ENCODE data around the gene PRKN.

Gene PRKN

DNA sequence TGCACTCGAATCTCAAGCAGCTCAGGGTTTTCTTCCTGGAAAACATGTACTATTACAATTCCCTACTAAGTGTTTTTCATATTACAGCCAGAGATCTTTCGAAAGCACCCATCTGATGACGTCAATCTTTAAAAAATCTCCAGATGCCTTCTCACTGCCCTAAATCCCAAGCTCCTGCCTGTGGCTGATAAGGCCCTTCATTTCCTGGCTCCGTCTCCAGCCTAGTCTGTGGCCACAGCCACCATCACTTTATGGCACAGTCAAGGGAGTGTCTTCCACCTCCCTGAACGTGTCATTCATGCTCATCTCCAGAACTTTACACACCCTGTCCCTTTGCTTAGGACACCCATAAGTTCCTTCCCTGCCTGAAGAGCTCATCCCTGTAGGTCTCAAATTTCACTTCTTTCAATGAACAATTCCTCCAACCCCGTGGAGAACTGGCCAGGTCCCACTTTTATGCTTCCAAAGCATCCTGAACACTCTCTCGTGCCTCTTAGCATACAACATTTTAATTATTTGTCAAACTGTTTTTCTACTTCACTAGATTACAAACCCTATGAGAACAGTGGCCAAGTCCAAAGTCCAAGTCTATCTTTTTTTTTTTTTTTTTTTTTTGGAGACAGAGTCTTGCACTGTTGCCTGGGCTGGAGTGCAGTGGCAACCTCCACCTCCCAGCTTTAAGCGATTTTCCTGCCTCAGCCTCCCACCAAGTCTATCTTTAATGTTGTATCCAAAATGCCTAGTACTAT, 1347.6 kb downstream of the PRKN start:
- DNase-seq, result no peak

DNA sequence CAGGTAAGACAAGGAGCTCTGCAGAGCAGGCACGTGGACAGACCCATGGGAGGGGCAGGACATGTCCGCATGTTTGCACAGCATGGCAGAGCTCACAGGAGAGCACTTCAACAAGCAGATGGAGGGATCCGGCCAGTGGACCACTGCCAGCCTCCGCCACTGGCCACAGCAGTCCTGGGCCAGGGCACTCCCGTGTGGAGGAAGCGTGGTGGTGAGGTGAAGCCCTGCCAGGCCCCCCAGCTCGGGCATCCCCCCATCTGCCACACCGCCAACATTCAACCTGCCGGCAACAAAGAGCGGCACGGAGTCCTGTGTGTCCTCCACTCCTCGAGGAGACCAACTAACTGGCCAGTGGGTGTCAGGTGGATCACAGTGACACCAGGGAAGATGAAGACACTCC, 1349.5 kb downstream of the PRKN start:
- DNase-seq, result no peak

DNA sequence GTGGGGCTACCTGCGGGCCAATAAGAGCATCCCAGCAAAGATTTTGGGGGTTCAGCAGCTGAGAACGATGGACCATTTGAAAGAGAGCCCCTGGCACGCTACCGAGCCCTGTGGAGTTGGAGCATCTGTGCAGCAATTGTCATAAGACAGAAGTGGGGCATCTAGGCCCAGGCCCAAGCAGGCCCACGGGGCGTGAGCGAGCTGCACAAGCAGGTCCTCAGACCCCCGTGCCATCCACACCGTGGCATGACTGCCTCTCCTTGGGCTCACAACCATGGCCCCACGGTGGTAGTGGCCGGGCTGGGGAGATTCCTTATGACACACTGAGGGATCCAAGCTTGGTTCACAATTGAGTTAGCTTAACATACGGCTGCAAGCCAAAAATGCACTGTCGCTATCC, 1350.5 kb downstream of the PRKN start:
- DNase-seq, result no peak

DNA sequence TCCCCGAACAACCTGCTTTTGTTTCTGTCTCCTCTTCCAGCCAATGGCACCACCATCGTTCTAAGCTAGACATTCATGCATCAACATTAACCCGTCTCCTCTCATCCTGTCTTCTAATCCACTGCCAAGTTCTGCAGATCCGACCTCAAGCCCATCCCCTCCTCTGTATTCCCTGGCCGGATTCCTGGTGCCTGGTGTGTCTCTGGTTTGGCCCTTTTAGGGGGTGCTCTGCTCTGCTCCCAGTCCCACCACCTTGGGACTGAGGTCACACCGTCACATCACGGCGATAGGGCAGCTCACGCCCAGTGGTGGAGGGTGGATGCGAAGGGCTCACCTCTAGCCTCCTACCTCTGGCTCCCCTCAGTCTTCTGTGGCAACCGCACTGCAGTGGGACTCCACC, 1351.2 kb downstream of the PRKN start:
- DNase-seq, result no peak

DNA sequence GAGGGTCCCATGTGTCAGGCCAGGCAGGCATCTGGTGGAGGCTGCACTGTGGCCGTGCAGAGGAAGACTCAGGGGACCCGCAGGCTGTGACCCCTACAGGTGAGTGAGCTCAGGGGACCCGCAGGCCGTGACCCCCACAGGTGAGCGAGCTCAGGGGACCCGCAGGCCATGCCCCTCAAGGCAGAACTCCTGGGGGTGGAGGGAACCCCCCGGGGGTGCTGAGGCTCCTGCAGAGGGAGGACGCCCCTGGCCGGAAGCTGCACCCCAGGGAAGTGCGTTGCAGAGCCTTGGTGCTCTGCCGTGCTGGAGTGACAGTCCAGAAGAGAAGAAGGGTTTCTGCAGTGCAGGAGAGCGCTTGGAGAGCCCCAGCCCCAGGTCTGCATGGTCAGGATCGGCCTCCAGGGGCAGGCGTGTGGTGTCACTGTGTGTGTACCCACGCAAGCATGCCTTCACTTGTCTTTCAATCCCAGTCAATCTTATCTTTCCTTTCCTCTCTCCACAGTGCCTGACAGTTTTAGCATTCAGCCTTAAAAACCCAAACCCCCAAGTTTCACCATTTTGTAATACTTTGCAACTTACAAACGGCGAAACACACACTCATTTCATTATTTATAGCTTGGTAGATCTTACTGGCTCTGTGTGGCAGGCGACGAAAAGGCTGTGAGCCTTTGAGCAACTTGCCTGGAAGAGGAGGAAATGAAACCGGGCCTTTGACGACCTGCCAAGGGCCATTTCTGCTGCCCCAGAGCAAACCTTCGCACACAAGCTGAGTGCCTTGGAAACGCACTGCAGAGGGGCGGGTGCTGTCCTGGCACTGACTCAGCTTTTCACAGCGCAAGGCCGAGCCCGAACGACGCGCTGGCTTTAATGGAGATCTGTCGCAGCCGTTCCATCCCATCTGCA, 1352.3 kb downstream of the PRKN start:
- no peak for DNase-seq

DNA sequence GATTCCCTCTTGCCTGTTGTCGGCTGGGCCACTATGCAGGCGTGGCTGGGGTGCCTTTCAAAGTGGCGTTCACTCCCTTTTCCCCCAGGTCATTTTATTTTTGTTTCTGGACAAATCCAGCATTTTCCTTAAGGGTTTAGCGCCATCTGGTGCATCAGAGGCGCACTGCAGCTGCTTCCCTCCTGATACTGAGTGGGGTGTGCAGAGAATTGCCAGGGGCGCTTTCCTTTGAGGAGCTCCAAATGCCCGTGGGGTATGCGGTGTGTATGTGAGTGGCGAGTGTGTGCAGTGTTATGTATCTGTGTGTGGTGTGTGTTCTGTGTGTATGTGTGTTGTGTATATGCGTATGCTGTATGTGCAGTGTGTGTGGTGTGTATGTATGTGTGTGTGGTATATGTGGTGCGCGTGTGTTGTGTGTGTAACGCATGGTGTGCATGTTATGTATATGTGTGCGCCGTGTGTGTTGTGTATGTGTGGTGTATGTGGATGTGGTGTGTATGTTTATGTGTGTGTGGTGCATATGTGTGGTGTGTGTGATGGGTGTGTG, 1353.6 kb downstream of the PRKN start:
- peak; percentile 53 for DNase-seq

DNA sequence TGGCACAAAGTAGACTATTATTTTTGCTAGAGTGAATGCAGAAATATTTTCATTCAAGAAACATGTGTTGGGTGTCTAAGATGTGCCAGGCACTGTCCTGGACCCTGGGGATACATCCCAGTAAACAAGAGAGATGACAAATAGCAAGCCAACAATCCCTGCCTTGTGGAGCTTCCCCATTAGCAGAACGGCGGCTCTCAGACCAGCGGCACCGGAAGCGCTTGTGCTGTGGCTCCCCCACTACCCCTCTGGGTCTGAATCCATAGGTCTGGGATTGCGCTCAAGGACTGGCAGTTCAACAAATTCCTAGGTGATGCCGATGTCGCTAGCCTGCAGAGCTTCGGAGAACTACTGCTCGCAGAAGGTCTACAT, 1355.2 kb downstream of the PRKN start:
- DNase-seq, result no peak

DNA sequence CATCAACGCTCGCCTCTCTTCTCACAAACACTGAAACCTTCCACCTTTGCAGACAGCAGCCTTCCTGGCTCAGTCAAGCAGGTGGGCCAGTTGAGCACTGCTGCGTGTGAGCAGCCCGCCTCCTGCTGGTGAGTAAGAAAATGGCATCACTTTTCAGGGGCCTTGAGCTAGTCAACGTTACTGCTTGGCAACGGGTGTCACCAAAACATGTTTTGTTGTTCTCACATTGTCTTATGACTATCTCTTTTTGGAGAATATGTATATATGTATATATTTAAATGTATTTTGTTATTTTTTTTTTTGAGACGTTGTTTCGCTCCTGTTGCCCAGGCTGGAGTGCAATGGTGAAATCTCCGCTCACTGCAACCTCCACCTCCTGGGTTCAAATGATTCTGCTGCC, 1356.7 kb downstream of the PRKN start:
- DNase-seq, result peak; percentile 75

DNA sequence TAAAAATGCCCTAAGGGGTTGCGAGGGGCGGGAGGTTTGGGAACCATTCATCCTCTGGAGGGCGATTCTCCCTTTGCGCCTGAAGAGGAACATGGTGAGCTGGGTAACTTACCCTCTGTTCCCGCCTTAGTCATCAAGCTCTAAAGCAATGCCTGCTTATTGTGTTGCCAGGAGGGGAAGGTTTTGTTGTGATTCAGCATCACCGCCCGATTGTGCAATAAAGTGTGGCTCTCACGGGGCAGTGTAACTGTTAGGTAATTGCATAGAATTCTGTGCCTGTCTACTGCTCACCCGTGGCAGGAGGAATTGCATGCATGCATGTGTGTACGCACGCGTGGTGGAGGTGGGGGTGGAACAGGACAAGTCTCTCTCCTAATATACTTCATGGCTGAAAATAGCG, 1358.2 kb downstream of the PRKN start:
- DNase-seq, result peak; percentile 12

DNA sequence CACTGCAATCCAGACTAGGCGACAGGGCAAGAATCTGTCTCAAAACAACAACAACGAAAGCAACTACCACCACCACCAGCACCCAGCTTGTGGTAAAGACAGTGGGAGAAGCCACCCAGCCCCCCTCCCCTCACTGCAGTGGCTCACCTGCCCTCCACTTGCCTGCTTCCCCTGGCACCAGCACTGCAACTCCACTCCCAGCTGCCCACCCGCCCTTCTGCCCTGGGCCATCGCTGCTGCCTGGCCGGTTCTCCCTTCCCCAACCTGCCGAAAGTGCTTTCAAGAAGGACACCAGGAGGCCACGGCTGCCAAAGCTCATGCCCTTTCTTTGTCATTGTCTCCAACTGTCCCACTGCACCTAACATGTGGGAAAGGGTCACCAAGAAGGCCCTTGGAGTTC, 1359.1 kb downstream of the PRKN start:
- DNase-seq, result no peak

DNA sequence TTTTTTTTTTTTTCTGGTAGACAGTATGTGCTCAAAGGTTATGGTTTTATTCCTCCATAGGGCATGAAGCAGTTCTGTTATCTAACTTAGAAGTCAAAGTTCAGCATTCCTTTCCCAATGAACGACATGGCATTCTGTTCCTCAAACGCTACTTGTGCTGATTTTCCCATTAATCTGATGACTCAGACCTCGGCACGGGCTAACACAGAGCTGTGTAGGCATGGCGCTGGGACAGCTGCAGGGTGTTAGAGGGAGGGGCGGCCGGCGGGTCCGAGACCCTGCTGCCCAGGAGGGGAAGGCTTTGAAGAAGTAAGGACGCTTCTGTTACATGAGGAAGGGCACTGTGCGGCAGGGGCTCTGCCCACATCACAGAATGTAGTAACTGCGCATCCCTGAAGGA, 1360.1 kb downstream of the PRKN start:
- no peak for DNase-seq

DNA sequence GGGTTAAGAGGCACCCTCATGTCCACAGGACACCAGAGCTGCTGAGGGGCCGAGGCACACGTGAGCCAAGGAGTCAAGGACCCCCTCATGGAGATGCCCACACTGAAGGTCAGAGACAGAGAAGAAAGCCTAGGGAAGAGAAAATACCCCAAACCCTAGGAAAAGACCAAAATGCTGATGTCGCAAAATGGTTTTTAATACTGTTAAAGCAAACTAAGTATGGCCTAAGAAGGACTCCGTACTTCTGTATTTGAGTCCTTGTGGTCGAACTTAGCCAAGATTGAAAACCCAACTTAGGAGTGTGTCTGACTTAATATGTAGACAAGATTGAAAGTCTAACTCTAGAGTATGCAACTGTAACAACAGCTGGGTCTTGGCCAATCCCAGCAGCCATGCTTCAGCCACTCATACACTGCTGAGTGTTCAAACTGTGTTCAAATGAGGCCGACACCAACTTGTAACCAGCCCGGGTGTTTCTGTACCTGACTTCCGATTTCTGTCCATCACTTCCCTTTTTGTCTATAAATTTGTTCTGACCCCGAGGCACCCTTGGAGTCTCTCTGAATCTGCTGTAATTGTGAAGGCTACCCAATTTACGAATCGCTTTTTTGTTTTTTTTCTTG, 1361.2 kb downstream of the PRKN start:
- DNase-seq, result no peak

DNA sequence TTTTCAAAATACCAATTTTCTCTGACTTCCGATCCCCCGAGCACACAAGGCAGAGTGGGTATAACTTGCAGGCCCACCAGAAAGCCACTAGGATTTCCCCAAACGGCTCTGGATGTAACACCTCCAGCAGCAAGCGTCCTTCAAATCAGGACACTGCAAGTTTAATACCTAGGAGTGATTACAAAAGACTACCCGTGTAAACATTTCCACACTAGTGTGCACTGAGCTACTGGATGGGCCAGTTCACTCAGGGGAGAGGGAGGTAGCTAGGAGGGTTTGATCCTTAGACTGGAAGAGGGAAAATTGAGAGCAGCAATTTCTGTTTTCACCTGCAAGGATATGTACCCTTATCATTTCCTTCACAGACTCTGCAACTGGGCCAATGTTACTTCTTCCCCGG, 1361.9 kb downstream of the PRKN start:
- no peak for DNase-seq

DNA sequence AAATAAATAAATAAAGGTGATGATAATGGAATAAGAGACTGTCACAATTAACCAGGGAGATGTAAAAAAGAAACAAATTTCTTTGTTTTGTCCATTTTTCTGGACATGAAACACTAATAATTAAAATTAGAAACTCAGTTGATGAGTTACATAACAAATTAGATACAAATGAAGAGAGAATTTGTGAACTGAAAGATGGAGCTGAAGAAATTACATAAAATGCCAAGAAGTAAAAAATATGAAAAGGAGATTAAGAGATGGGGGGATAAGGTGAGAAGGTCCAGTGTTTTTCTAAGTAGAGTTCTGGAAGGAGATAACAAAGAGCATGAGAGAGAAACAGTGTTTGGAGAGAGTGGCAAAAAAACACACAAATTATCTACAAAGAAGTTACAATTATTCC, 1364.3 kb downstream of the PRKN start:
- DNase-seq, result no peak

DNA sequence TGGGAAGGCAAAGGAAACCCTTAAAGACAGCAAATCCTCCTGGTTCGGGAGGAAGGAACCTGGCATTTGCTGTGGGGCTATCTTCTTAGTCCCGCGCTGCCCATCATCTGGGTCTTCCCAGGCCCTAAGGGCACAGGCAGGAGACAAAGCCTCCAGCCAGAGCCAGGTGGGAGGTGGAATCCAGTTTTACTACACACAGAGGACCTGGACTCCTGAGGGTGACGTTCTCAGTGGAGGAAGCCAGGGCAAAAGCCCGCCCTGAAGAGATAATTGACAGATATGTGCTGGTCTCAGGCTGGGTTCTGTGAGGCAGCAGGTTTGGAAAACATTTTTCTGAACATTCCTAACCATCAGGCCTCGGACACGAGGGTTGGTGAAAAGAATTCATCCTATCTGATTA, 1365.3 kb downstream of the PRKN start:
- no peak for DNase-seq

DNA sequence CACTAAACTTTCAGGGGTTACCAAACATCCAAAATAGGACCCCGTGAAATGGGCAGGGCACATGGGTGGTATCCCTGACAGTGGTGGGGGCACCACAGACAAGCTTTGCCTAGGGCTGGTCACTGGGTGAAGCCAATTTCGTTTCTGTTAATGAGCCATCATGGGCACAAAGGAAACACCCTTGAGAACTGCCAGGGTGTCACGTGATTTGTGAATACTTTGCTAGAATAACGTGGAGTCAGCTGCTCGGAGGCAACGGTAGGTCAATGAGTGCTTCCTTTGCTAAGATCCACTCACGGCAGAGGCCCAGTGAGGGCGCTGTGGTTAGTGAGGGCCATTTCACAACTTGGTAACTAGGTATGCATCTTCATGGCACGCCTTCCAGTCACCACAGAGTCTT, 1366.0 kb downstream of the PRKN start:
- DNase-seq, result no peak

DNA sequence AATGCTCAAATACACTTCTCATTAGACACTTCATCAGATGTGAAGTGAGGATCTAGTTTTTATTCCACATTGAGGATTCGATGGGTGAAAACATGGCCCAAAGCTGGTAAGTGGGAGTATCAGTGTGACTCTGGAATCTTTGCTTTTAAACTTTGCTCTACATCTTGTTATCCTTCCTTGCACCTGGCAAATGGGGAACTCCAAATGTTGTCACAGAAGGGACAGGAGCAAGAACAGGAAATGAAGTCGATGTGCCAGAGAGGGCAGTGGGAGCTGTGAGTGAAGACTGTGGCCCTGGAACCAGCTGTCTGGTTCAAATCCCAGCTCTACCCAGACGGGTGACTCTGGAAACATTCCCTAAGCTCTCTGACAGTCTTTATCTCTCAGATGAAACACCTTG, 1367.0 kb downstream of the PRKN start:
- no peak for DNase-seq

DNA sequence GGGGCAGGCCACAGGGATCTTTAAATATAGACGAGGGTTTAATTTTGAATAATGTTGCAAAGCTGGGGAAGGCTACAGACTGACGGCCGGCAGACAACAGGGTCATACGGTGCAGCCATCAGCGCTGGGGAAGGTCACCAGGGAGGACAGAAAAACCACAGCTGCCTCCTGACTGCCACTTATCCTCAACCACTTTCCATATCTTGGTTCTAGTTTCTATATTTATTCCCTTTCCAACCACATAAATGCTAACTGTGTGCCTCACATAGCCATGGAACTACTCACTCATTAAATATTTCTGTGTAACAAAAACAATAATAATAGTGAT, 1368.0 kb downstream of the PRKN start:
- DNase-seq, result no peak

DNA sequence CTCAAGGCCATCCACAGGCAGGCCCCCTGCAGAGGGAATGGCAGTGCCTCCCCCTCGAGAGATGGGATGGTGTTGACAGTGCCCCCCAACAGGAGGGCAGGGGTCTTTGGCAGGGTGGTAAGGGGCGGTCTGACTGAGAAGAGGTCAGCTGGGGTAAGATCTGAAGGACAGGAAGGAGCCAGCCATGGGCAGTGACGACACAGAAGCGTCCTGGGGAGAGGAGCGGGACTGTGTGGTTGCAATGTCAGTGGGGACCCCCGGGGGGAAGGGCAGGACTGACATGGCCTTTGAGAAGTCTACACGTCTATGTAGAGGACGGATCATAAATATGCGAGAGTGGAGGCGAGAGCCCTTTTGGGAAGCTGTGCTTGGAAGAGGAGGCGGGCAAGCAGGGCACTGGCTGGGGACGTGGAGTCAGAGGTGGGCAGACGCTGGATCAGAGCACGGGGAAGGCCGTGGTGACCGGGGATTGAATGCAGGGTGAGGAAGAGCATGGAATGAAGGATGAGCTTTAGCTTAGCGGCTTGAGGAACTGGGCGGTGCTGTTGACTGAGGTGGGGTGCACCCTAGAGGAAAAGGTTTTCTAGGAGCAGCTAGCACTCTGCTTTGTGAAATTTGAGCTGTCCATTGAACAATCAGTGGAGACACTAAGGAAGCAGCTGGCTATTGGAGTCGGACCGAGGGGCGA, 1371.3 kb downstream of the PRKN start:
- DNase-seq, result no peak

DNA sequence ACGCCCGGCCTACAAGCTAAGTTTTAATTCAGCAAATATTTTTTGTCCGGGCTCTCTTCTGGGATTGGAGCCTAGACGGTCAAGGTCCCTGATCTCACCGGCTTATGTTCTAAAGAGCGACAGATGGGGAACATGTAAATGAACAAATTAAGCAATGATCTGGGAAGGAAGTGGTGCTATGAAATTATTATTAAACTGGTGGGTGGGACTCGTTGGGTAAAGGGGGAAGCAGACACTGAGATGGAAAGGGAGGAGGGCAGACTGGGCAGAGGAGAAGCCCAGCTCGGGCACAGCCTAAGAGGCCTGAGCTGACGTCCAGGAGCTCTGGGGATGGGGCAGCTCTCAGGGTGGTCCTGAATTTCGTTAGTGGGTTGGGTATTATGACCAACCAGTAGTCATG, 1371.9 kb downstream of the PRKN start:
- no peak for DNase-seq

DNA sequence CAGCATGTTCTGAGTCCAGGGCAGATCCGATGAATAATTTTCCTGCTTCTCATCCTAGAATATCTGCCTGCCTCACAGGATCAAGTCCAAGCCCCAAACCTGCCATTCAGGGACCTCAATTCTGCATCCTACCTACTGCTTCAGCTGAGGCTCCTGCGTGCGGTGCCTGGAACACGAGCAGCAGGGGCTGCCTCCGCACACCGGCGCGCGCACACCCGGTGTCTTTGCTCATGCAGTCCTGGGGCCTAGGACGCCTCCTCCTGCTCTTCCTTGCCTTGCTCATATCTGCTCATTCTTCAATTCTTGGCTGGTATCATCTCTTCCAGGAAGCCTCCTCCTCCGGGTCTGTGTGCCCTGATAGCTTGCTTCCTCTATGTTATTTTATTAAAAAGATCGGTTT, 1372.6 kb downstream of the PRKN start:
- no peak for DNase-seq

DNA sequence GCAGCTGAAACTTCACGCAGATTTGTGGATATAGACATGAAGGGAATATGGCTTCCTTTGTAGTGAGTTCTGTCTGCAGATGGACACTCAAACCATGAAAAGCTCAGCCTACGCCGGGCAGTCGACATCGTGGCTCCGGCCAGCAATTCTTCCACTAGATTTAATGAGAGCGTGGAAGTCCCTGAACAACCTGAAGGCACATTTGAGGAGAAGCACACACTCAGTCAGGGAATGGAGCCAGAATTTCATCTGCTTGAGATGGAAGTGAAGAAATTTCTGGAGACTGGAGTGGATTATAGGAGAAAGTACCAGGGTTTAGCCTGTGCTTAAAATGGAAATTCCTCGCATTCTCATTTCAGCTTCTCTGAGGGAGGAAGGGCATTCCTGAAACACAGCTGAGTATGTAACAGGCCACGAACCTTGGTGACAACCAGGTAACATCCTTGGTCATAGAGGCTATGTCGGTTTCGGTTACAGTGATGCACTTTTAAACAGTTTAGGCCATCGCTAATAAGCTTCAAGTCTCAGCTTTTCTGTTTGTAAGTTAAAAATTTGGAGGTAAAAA, 1373.2 kb downstream of the PRKN start:
- DNase-seq, result no peak

DNA sequence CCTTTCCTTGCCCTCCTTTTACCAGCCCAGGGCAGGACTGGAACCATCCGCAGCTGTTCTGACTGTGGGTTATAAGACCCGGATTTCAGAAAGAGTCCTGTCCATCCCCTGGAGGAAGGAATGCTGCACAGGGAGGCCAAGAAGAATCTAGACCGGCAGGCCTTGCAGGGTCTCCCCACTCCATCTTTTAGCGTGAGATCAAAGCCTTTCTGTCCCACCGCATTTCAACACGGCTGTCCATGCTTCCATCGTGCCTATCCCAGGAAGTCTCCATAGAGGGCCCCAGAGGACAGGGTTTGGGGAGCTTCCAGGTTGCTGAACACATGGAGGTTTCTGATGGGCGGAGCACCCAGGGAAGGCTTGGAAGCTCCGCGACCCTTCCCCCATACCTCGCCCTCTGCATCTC, 1374.4 kb downstream of the PRKN start:
- no peak for DNase-seq

Measured in CD4-positive, alpha-beta T cell treated with Interleukin-4 for 4 hours (primary cell).